OCI-LY3 (cell line): ENCODE measurements around the gene CAMTA1.

Experiments
- H2AFZ ChIP-seq: fragments of 200-600, 300-600 bp; shearing (Covaris generic); 2 replicates; pipeline ENCODE4 v1.6.0; 2014; ENCODE audit warnings: antibody characterized with exemption, low read depth, low read length
- H3K27ac ChIP-seq: fragments of 200-600, 300-600 bp; sonication (generic); 2 replicates; pipeline ENCODE4 v1.5.1; 2014; ENCODE audit warnings: mild to moderate bottlenecking, low read length, moderate library complexity, mixed read lengths
- H3K27me3 ChIP-seq: fragments of 200-600, 300-600 bp; sonication (generic); 2 replicates; pipeline ENCODE4 v1.6.1; 2014; ENCODE audit warnings: low read depth, low read length, mixed read lengths
- H3K36me3 ChIP-seq: fragments of 200-600, 300-600 bp; sonication (generic); replicated peaks from 2 replicates; pipeline ENCODE3; 2014; ENCODE audit warnings: low read depth, low read length, mixed read lengths
- H3K4me1 ChIP-seq: fragments of 300-600, 200-600 bp; sonication (generic); 2 replicates; pipeline ENCODE4 v1.6.1; 2014; ENCODE audit warnings: low read length, mixed read lengths
- H3K4me2 ChIP-seq: fragments of 200-600, 300-600 bp; sonication (generic); 2 replicates; pipeline ENCODE4 v1.6.1; 2014; ENCODE audit warnings: low read length, mixed read lengths
- H3K4me3 ChIP-seq: fragments of 300-600, 200-600 bp; sonication (generic); 2 replicates; pipeline ENCODE4 v1.5.1; 2014; ENCODE audit warnings: antibody characterized with exemption, mild to moderate bottlenecking, low read length, moderate library complexity
- H3K79me2 ChIP-seq: fragments of 300-600, 200-600 bp; shearing (Covaris generic); 2 replicates; pipeline ENCODE4 v1.6.1; 2014; ENCODE audit warnings: mild to moderate bottlenecking, low read length, mixed read lengths
- H3K9ac ChIP-seq: fragments of 300-600, 200-600 bp; shearing (Covaris generic); 2 replicates; pipeline ENCODE4 v1.6.0; 2014; ENCODE audit warnings: mild to moderate bottlenecking, low read length, moderate library complexity
- H3K9me3 ChIP-seq: fragments of 200-600, 300-600 bp; shearing (Covaris generic); 2 replicates; pipeline ENCODE4 v1.6.1; 2014; ENCODE audit warnings: low read length, mixed read lengths; ENCODE audit not compliant: insufficient read depth
- H4K20me1 ChIP-seq: fragments of 200-600, 300-600 bp; sonication (generic); 2 replicates; pipeline ENCODE4 v1.6.1; 2016; ENCODE audit warnings: low read length, mixed read lengths; ENCODE audit not compliant: insufficient read depth
- CTCF ChIP-seq: fragments of 200-600, 300-600 bp; sonication (generic); IDR thresholded peaks from 2 replicates; pipeline ENCODE4 v1.5.1; 2014; ENCODE audit warnings: antibody characterized with exemption, low read length, low read depth
- EZH2phosphoT487 ChIP-seq: fragments of 200-600 bp; shearing (Covaris generic); IDR thresholded peaks from 2 replicates; pipeline ENCODE4 v1.6.1; 2018; ENCODE audit warnings: antibody characterized with exemption, mixed run types, low read depth

Gene CAMTA1

GRCh38 chr1:7450838-7451237 is 665.6 kb downstream of the CAMTA1 start:
- H3K36me3 ChIP-seq: no peaks in the 10 kb centered on the region
- H3K27me3 ChIP-seq: no peaks in the 10 kb centered on the region
- H2AFZ ChIP-seq: no peak overlapping the region
- TF ChIP-seq EZH2phosphoT487 (no peak), CTCF (no peak)
- H3K4me3 ChIP-seq: no peak overlapping the region
- no peak overlapping the region for H3K4me2 ChIP-seq
- peaks cover 22% of the 10 kb centered on the region for H3K4me1 ChIP-seq
- H3K27ac ChIP-seq: no peak overlapping the region
- H3K9ac ChIP-seq: no peak overlapping the region
- no peaks in the 10 kb centered on the region for H3K9me3 ChIP-seq
- no peaks in the 10 kb centered on the region for H3K79me2 ChIP-seq
- no peaks in the 10 kb centered on the region for H4K20me1 ChIP-seq

- no peak for TF ChIP-seq EZH2phosphoT487
- TF ChIP-seq CTCF: no peak
These were observed 667.8 kb downstream of the CAMTA1 start for GRCh38 chr1:7453038-7453437.

GRCh38 chr1:7454052-7454815 is 669.0 kb downstream of the CAMTA1 start:
- no peak overlapping the region for H3K9ac ChIP-seq
- H2AFZ ChIP-seq: no peak overlapping the region
- no peak for TF ChIP-seq CTCF
- TF ChIP-seq EZH2phosphoT487: no peak

More at GRCh38 chr1:7453038-7453437, 667.8 kb downstream of the CAMTA1 start:
- no peak overlapping the region for H2AFZ ChIP-seq
- H3K9me3 ChIP-seq: no peaks in the 10 kb centered on the region
- no peak overlapping the region for H3K27ac ChIP-seq
- no peak overlapping the region for H3K9ac ChIP-seq
- no peaks in the 10 kb centered on the region for H3K79me2 ChIP-seq
- H3K4me3 ChIP-seq: no peak overlapping the region
- H3K4me1 ChIP-seq: no peaks in the 10 kb centered on the region; the same call in 1 of the 2 replicates
- no peak overlapping the region for H3K4me2 ChIP-seq
- H3K36me3 ChIP-seq: no peaks in the 10 kb centered on the region
- H4K20me1 ChIP-seq: no peaks in the 10 kb centered on the region
- no peaks in the 10 kb centered on the region for H3K27me3 ChIP-seq

GRCh38 chr1:7454895-7455784 is 669.9 kb downstream of the CAMTA1 start:
- Histone ChIP-seq H3K36me3 (no peaks in the 10 kb centered on the region), H4K20me1 (no peaks in the 10 kb centered on the region), H3K79me2 (no peaks in the 10 kb centered on the region), H3K4me1 (no peaks in the 10 kb centered on the region), H3K4me2 (no peak overlapping the region), H3K27me3 (no peaks in the 10 kb centered on the region), H3K27ac (no peak overlapping the region), H3K4me3 (no peak overlapping the region), H3K9ac (no peak overlapping the region), H3K9me3 (no peaks in the 10 kb centered on the region), H2AFZ (no peak overlapping the region)
- TF ChIP-seq EZH2phosphoT487 (no peak), CTCF (no peak)

More at GRCh38 chr1:7454052-7454815, 669.0 kb downstream of the CAMTA1 start:
- H3K79me2 ChIP-seq: no peaks in the 10 kb centered on the region
- H3K4me1 ChIP-seq: no peaks in the 10 kb centered on the region
- H3K36me3 ChIP-seq: no peaks in the 10 kb centered on the region
- no peaks in the 10 kb centered on the region for H4K20me1 ChIP-seq
- no peak overlapping the region for H3K27ac ChIP-seq
- no peaks in the 10 kb centered on the region for H3K27me3 ChIP-seq
- H3K9me3 ChIP-seq: no peaks in the 10 kb centered on the region
- H3K4me2 ChIP-seq: no peak overlapping the region
- H3K4me3 ChIP-seq: no peak overlapping the region
